HG02571 (cell line): ENCODE results near the gene APOM.

Experiments used
- ATAC-seq: cut with Tn5 transposase; IDR thresholded peaks from one replicate; pipeline ENCODE4 v1.9.1; 2021; ENCODE audit warnings: mild to moderate bottlenecking, moderate library complexity; ENCODE audit not compliant: unreplicated experiment

APOM gene

GRCh38 chr6:31677955-31678354, 22.3 kb downstream of the APOM start:
- no peak for ATAC-seq

DNA sequence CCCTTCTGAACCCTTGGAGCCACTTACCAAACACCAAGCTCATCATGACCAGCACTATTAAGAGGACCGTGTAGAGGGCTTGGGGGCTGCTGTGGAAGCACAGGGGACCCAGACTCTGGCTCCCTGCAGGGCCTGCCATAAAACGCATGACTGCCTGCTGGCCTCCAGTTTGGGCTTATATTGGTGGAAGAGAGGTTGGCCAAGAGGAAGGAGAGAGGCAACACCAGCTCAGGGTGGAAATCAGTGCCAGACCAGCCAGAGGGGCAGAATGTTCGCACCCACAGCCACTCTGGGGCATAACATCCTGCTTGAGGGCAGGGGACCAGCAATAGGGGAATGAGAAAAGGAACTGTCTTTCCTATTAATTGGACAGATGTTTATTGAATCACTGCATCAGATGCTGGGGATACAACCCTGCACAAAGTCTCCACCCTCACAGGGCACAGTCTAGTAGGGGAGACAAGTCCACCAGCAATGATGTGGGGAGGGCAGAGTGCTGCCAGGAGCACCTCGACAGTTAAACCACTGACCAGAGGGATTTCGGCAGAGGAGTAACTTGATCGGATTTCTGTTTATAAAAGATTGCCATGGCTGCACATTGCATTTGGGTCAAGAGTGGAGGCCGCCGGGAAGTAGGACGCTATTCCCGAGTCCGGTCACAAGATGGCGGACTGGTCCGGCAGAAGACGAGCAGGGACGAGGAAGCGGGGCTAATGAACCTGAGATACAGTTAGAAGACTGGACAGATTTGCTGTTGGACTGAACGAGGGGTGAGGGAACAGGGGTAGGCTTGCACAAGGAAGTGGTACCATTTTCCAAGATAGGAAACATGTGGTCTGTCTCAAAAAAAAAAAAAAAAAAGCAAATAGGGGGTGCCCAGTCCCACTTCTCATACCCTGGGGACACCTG, 24.8 kb downstream of the APOM start, which contains the start of gene LY6G5C:
LY6G5C (minus strand) TSS at position 842 of the 909 bp plus-strand sequence; CDS start at position 148, 694 bp downstream.
- no peak for ATAC-seq

- no peak for ATAC-seq
Observed at GRCh38 chr6:31681135-31681671, 25.5 kb downstream of the APOM start.

DNA sequence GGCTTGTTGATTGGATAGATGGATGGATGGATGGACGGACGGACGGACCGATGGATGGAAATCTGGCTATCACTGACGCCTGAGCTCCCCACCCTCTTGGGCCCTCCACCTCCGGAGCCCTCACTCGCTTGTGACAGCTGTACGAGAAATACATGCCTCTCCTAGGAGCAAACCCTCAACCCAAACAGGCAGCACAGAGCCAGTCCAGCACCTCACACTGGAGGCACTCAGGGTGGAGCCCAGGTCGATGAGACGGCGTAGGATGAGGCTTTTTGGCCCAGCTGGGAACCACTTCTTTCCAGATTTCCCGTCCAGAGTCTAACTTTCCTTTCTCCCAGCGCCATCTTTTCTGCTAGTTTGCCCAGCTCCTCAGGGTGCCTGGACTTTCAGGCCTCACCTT, 27.9 kb downstream of the APOM start:
- ATAC-seq = no peak

DNA sequence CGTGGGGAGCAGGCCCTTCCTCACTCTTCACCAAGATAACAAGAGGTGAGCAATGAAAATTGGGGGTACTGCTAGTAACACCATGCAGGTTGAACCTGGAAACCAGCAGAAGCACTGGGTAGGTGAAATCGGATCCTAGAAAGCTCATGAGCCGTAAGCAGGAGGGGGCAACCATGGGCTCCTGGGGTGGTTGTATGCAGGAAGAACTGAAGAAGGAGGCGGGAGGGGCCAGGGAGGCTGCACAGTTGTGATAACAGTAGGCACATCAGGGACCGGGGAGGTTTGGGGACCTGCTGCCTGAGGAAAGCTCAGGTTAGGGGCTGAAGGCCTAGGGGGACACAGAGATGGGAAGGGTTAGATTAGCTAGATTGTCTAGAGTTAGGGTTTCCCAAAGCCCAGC, 30.8 kb downstream of the APOM start:
- no peak for ATAC-seq

- no peak for ATAC-seq
Observed at GRCh38 chr6:31687321-31687720, 31.6 kb downstream of the APOM start.

GRCh38 chr6:31687860-31688693, 32.4 kb downstream of the APOM start:
- no peak for ATAC-seq

- no peak for ATAC-seq
Observed at GRCh38 chr6:31689249-31690110, 33.8 kb downstream of the APOM start.

- no peak for ATAC-seq
Observed at GRCh38 chr6:31690231-31691077, 34.8 kb downstream of the APOM start.

GRCh38 chr6:31691078-31691463, 35.4 kb downstream of the APOM start:
- no peak for ATAC-seq

- no peak for ATAC-seq
Observed at GRCh38 chr6:31691564-31692108, 35.9 kb downstream of the APOM start.

- ATAC-seq = no peak
Observed at GRCh38 chr6:31692353-31692752, 36.7 kb downstream of the APOM start.

DNA sequence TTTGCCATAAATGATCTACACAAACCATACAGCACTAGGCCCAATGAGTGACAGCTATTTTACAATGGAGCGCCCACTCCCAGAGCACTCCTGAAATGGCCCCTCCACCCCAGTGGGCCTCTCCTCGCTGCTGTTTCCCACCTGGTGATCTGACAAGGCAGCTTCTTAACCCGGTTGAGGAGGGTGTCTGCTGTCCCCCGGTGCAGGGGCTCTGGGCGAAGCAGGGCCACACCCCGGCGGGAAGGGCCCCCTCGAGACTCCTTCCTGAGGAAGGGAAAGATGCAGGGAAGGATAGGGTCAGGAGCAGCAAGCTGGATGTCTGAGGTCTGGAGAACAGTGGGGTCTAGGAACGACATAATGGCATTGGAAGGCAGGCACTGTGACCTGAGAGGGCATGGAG, 37.2 kb downstream of the APOM start:
- no peak for ATAC-seq

DNA sequence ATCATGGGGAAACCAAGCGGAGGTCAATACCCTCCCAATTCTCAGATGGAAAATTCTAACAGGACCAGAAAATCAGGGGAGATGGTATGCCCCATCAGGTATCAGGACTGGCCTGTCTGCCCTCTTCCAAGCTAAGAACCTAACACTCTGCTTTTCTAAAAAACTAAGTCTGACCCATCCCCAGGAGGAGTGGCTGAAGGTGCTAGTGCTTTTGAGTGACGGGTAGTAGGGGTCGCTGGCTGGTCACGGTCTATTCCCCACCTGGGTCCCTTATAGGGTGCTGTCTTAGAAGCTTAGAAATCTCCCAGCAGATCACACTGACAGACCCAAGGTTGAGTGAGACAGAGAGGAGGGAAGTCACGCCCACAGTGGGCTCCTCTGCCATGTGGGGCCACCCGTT, 37.8 kb downstream of the APOM start:
- ATAC-seq = no peak

DNA sequence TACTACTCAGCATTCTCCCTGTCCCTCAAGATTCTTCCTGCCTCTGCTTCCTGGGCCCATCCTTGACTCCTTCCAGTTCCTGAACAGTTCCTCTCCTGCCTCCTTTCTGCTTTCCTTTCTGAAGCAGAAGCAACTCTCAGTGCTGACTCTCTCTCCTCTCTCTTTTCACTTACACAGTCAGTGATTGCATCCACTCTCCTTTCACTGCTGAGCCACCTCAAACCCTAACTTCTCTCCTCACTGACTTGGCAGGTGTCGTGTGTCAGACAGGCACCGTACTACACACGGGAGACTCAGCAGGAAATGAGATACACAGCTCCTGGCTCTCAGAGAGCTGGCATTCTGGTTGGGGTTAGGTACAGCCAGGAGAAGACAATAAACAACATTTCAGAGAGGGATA, 41.9 kb downstream of the APOM start:
- no peak for ATAC-seq

GRCh38 chr6:31700740-31701401, 45.2 kb downstream of the APOM start:
- no peak for ATAC-seq

DNA sequence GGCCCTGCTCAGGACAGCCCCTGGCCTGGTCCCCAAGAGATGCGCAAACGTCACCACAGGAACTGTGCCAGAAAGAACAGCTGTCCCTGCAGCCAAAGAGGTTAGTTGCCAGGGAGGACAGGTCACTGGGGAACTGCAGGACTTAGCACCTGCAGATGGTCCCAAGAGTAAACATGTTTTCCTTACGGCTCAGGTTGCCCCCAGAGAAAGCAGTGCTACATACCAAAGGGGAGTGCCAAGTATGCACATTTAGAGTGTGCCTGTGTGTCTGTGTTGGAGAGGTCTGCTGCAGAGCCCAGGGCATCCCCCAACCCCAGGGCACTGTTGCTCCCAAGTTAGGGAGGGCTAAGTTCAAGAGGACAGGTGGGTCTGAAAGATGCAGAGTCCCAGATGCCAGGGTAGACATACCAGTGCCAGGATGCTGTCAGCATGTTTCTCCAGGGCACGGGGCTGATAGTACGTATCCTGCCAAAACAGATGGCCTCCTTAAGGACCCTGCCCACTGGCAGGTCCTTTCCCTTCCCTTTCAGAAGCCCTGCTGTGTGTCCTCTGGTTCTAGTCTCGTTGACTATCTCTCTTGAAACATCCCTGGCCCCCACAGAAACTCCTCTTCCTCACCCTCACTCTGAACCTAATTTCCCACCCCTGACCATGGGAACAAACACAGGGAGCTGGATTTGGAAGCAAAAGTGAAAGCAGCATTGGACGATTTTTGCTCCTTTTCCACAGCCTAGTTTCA, 46.1 kb downstream of the APOM start:
- no peak for ATAC-seq

DNA sequence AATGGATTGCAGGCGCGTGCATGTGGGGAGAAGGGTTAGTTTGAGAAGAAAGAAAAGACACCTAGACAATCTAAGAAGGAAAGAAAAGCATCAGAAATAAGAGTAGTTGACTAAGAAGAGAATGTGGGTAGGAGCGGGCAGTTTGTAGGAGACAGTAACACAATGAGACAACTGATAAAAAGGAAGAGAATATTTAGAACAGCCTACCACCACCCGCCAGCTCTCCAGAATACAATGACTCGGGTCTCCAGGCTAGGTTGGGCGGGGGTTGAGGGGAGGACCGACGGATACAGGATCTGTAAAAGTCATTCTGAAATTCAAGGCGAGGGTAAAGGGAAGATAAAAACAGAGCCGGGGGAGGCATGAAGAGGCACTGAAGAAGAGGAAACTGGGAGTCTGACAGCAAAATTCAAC, 46.7 kb downstream of the APOM start:
- no peak for ATAC-seq
